Suppressor macrophage (primary cell): ENCODE results near the gene UGDH.
"Not testable (repeated sequence)": the region's sequence is repeated elsewhere in the genome, so short reads cannot be mapped to it uniquely, and the experiment has no call there.

Experiments
- DNase-seq, 4 experiments: peaks; one replicate each; pipeline ENCODE4 v3.0.0-alpha.2; 2020 to 2022
- total RNA-seq, 17 experiments: gene quantifications; one replicate each; lab custom pipeline; 2026; ENCODE audit warnings: mixed read lengths in 6 of 17, inconsistent platforms in 3 of 17; lab: John Stamatoyannopoulos, UW

UGDH gene
- 16.1 to 52.0 (median 38.3) reads per million in 17 experiments for total RNA-seq

- DNase-seq = peak; percentile 96 to 98 (median 98)
These were observed at the start of gene UGDH for GRCh38 chr4:39527296-39528060. Gene UGDH (minus strand): TSS chr4:39527439. CDS start chr4:39521512, 5,927 bp downstream.

GRCh38 chr4:39574946-39575345 is 47.7 kb upstream of the UGDH start:
- peak in 1 of 4 experiments; percentile 10 for DNase-seq

- DNase-seq = no peak
These were observed 44.3 kb upstream of the UGDH start for GRCh38 chr4:39571504-39571903.

GRCh38 chr4:39571054-39571453 is 43.8 kb upstream of the UGDH start:
- no peak for DNase-seq

GRCh38 chr4:39569209-39569608 is 42.0 kb upstream of the UGDH start:
- DNase-seq = no peak

GRCh38 chr4:39568805-39569204 is 41.6 kb upstream of the UGDH start:
- DNase-seq = no peak

GRCh38 chr4:39565878-39566600 is 38.8 kb upstream of the UGDH start:
- peak; percentile 6 to 54 (median 24) for DNase-seq

- no peak for DNase-seq
These were observed 36.2 kb upstream of the UGDH start for GRCh38 chr4:39563346-39563847.

- no peak for DNase-seq
These were observed 35.6 kb upstream of the UGDH start for GRCh38 chr4:39562792-39563191.

GRCh38 chr4:39559626-39560025 is 32.4 kb upstream of the UGDH start:
- DNase-seq = no peak

GRCh38 chr4:39555472-39555871 is 28.2 kb upstream of the UGDH start:
- no peak for DNase-seq

- no peak for DNase-seq
These were observed 21.3 kb upstream of the UGDH start for GRCh38 chr4:39548425-39549067.

GRCh38 chr4:39544580-39545315 is 17.5 kb upstream of the UGDH start:
- DNase-seq = no peak

GRCh38 chr4:39544080-39544479 is 16.8 kb upstream of the UGDH start:
- not testable (repeated sequence) for DNase-seq

- no peak for DNase-seq
These were observed 15.8 kb upstream of the UGDH start for GRCh38 chr4:39543034-39543433.

- no peak for DNase-seq
These were observed 15.4 kb upstream of the UGDH start for GRCh38 chr4:39542611-39543012.

- no peak for DNase-seq
These were observed 14.9 kb upstream of the UGDH start for GRCh38 chr4:39541987-39542610.

GRCh38 chr4:39539089-39539611 is 11.9 kb upstream of the UGDH start:
- no peak for DNase-seq

GRCh38 chr4:39533541-39533940 is 6.3 kb upstream of the UGDH start:
- no peak for DNase-seq

- not testable (repeated sequence) for DNase-seq
These were observed 5.0 kb upstream of the UGDH start for GRCh38 chr4:39532237-39532636.

GRCh38 chr4:39530682-39531081 is 3.4 kb upstream of the UGDH start:
- DNase-seq = no peak

- no peak for DNase-seq
These were observed 2.3 kb upstream of the UGDH start for GRCh38 chr4:39529534-39529933.
